Activated CD4-positive, alpha-beta T cell treated with anti-CD3 and anti-CD28 coated beads, Interleukin-2, amount 10 ng/mL, durations not matched to agents 24 days and 14 days (primary cell): ENCODE data around the gene TPGS2. TPM values are rescaled to one million over a fixed set of nuclear protein-coding genes. Genes with fewer than 3 reads are reported as not detected.
"Not testable (repeated sequence)": the region's sequence is repeated elsewhere in the genome, so short reads cannot be mapped to it uniquely, and the experiment has no call there.

ENCODE experiments used
- DNase-seq: peaks from one replicate; pipeline ENCODE4 v3.0.0; 2022
- H3K27ac Mint-ChIP-seq: one replicate; pipeline ENCODE4 v1.8.0; 2022; ENCODE audit warnings: mild to moderate bottlenecking, mixed read lengths
- H3K27me3 Mint-ChIP-seq: one replicate; pipeline ENCODE4 v1.8.0; 2022; ENCODE audit warnings: mixed read lengths
- H3K36me3 Mint-ChIP-seq: one replicate; pipeline ENCODE4 v1.8.0; 2022; ENCODE audit warnings: low read depth, mild to moderate bottlenecking, mixed read lengths
- H3K4me1 Mint-ChIP-seq: one replicate; pipeline ENCODE4 v1.8.0; 2021; ENCODE audit warnings: mixed read lengths
- H3K4me3 Mint-ChIP-seq: one replicate; pipeline ENCODE4 v1.8.0; 2022; ENCODE audit warnings: mild to moderate bottlenecking, moderate library complexity, mixed read lengths
- H3K9me3 Mint-ChIP-seq: one replicate; pipeline ENCODE4 v1.8.0; 2021; ENCODE audit warnings: mixed read lengths
- intact Hi-C: fragments of 100-400 bp; cut with micrococcal nuclease; formaldehyde crosslinking; loops from one replicate; pipeline ENCODE4 v1.15.1; 2023
- total RNA-seq: library from RNA; stranded (reverse); gene quantifications from 2 replicates; pipeline ENCODE4 v1.2.3, GENCODE V29; 2022

Gene TPGS2
- total RNA-seq, 1 donor from 2014 or later: 76.9 TPM

DNA sequence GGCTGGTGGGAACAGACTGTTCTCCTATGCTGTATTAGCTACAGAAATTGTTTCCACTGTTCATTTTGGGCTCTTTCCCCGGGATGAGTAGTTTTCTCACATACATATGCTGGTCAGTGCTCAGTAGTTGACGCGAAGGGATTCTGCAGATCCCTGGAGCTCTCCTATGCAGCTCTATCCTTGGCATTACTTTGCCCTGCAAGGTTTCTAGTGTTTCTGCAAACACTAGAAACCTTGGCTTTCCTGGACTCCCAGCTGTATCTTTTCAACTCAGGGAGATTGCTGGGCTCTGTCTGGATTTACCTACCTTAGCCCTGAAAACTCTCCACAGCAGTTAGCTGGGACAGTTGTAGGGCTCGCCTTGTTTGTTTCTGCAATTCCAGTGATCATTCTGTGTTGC is 11.0 kb upstream of the TPGS2 start:
- intact Hi-C loops: no loop called here
- Mint-ChIP-seq H3K4me3 (no peak overlapping the region), H3K4me1 (peaks cover 2% of the 10 kb centered on the region), H3K27ac (no peak overlapping the region), H3K36me3 (peaks cover 26% of the 10 kb centered on the region), H3K27me3 (no peaks in the 10 kb centered on the region), H3K9me3 (peaks cover 10% of the 10 kb centered on the region)
- no peak for DNase-seq

DNA sequence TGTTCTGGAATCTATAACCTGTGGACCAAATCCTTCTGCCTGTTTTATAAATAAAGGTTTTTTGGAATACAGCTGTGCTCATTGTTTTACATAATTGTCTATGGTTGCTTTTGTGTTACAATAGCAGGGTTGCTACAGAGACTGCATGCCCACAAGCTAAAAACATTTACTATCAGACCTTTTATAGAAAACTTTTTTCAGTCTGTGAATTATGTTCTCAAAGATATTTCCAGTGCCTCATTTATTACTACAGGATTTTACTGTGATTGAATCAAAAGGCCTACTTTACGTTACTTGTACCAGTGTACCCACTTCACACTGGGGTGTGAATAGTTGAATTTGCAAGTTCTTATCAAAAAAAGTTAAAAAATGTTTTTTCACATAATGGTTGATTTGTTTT is 7.1 kb upstream of the TPGS2 start:
- Mint-ChIP-seq H3K4me1 (peaks cover 8% of the 10 kb centered on the region), H3K27me3 (no peaks in the 10 kb centered on the region), H3K4me3 (no peak overlapping the region), H3K27ac (no peak overlapping the region), H3K36me3 (peaks cover 24% of the 10 kb centered on the region), H3K9me3 (peaks cover 10% of the 10 kb centered on the region)
- intact Hi-C loops: no loop called here
- DNase-seq: no peak

DNA sequence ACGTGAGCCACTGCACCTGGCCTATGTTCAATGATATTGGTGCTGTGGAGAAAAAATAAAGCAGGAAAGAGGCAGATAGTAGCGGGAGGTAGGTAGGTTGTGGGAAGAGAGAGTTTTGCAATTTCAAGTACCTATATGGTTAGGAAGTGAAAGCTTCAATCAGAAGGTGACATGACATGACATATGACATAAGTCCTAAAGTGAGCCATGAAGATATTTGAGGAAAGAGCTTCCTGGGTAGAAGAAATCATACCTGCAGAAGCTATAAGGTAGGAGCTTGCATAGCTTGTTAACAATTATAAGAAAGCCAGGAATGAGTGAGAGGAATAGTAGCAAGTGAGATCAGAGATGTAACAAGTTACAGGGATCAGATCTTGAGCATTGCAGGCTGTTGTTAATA is 4.3 kb upstream of the TPGS2 start:
- Mint-ChIP-seq H3K4me1 (peaks cover 23% of the 10 kb centered on the region), H3K27ac (no peak overlapping the region), H3K9me3 (no peaks in the 10 kb centered on the region), H3K27me3 (no peaks in the 10 kb centered on the region), H3K4me3 (no peak overlapping the region), H3K36me3 (peaks cover 8% of the 10 kb centered on the region)
- no peak for DNase-seq
- intact Hi-C loops: no loop called here

GRCh38 chr18:36831139-36831538 is 2.3 kb upstream of the TPGS2 start:
- DNase-seq: no peak
- H3K27ac Mint-ChIP-seq: no peak overlapping the region
- H3K9me3 Mint-ChIP-seq: no peaks in the 10 kb centered on the region
- H3K27me3 Mint-ChIP-seq: no peaks in the 10 kb centered on the region
- intact Hi-C loops: no loop called here
- H3K4me3 Mint-ChIP-seq: no peak overlapping the region
- H3K4me1 Mint-ChIP-seq: peaks cover 37% of the 10 kb centered on the region
- H3K36me3 Mint-ChIP-seq: peaks cover 12% of the 10 kb centered on the region

DNA sequence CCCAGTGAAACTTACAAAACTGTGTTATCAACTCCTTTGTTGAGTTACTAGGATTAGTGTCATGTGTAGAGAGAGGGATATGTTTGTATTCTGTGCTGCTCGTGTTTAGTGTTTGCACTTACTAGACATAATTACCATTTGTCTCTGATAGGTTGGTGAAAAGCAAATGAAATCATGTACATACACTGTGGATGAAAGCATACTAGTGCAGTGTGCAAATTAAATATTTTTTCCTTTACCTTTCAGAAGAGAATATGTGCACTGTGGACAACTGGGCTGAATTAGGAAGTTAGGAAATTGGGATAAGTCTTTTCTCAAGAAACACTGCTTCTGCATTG is 1.3 kb upstream of the TPGS2 start:
- H3K27me3 Mint-ChIP-seq: no peaks in the 10 kb centered on the region
- H3K36me3 Mint-ChIP-seq: peaks cover 8% of the 10 kb centered on the region
- H3K4me1 Mint-ChIP-seq: peaks cover 37% of the 10 kb centered on the region
- no peak for DNase-seq
- intact Hi-C loops: no loop called here
- H3K27ac Mint-ChIP-seq: peak overlapping the region; percentile 98
- H3K4me3 Mint-ChIP-seq: peak overlapping the region; percentile 83
- H3K9me3 Mint-ChIP-seq: no peaks in the 10 kb centered on the region

- peaks cover 38% of the 10 kb centered on the region for H3K4me1 Mint-ChIP-seq
- intact Hi-C loops: loop anchor here (2.0 to 10.0 kb wide), 3 partner anchors 65 to 1965 kb away; no protein-coding TSS in a partner anchor
- no peaks in the 10 kb centered on the region for H3K9me3 Mint-ChIP-seq
- peak; percentile 66 for DNase-seq
- peak overlapping the region; percentile 83 for H3K4me3 Mint-ChIP-seq
- no peaks in the 10 kb centered on the region for H3K27me3 Mint-ChIP-seq
- H3K27ac Mint-ChIP-seq: peak overlapping the region; percentile 98
- H3K36me3 Mint-ChIP-seq: peaks cover 9% of the 10 kb centered on the region
Measured at GRCh38 chr18:36829362-36830157, 758 bp upstream of the TPGS2 start.

DNA sequence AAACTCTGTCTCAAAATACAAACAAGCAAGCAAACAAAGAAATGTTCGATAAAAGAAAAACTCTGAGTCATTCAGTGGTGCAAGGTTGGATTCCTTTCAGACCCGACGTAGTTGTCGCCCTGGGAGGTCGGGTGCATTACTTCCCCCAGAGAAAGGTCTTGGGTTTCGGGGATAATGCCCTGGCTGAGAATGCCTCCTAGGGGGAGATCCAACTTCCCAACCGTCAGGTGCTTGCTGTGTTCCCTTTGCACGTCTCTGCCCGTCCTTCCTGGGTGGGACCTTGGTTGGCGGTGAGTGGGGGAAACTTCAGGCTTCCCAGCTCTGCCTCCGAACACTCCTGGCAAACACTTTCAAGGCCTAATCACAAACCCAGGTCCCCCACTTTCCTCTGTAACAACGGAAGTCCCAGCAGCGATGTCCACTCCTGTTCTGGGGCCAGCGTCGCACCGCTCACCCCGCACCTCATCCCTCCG is 609 bp downstream of the TPGS2 start:
- H3K27me3 Mint-ChIP-seq: no peaks in the 10 kb centered on the region
- no peaks in the 10 kb centered on the region for H3K9me3 Mint-ChIP-seq
- peaks cover 44% of the 10 kb centered on the region for H3K4me1 Mint-ChIP-seq
- peak overlapping the region; percentile 98 for H3K27ac Mint-ChIP-seq
- no peak for DNase-seq
- intact Hi-C loops: loop anchor here (1.0 to 10.0 kb wide), 5 partner anchors 67 to 1963 kb away; partner anchors contain the start of genes ELP2, RPRD1A and SLC39A6
- H3K4me3 Mint-ChIP-seq: peak overlapping the region; percentile 83
- peaks cover 18% of the 10 kb centered on the region for H3K36me3 Mint-ChIP-seq

- peaks cover 41% of the 10 kb centered on the region for H3K4me1 Mint-ChIP-seq
- no peaks in the 10 kb centered on the region for H3K27me3 Mint-ChIP-seq
- peaks cover 21% of the 10 kb centered on the region for H3K36me3 Mint-ChIP-seq
- no peak for DNase-seq
- H3K9me3 Mint-ChIP-seq: no peaks in the 10 kb centered on the region
- H3K4me3 Mint-ChIP-seq: no peak overlapping the region
- intact Hi-C loops: loop anchor here (10.0 kb wide), 2 partner anchors 68 to 1962 kb away; no protein-coding TSS in a partner anchor
- no peak overlapping the region for H3K27ac Mint-ChIP-seq
Measured at GRCh38 chr18:36826556-36826955, 2.2 kb downstream of the TPGS2 start.

DNA sequence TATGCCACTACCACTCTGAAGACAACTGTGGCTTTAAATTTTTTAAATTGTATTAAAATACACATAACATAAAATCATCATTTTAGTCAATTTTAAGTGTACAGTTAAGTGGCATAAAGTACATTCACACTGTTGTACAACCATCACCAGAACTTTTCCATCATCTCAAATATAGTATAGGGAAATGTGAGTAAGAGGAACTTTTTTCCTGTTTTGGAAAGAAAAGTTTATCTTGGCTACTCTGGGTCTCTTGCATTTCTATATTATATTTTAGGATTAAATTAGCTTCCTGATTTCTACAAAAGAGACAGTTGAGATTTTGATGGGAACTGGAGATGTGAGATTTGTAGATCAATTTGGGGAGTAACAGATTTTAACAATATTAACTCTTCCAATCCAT is 3.3 kb downstream of the TPGS2 start:
- H3K9me3 Mint-ChIP-seq: no peaks in the 10 kb centered on the region
- intact Hi-C loops: loop anchor here (10.0 kb wide), 2 partner anchors 69 to 1961 kb away; no protein-coding TSS in a partner anchor
- no peak for DNase-seq
- H3K4me3 Mint-ChIP-seq: no peak overlapping the region
- H3K4me1 Mint-ChIP-seq: peaks cover 33% of the 10 kb centered on the region
- no peak overlapping the region for H3K27ac Mint-ChIP-seq
- H3K27me3 Mint-ChIP-seq: no peaks in the 10 kb centered on the region
- peaks cover 23% of the 10 kb centered on the region for H3K36me3 Mint-ChIP-seq

GRCh38 chr18:36821681-36822080 is 7.1 kb downstream of the TPGS2 start:
- Mint-ChIP-seq H3K4me1 (peaks cover 18% of the 10 kb centered on the region), H3K36me3 (peaks cover 38% of the 10 kb centered on the region), H3K9me3 (no peaks in the 10 kb centered on the region), H3K4me3 (no peak overlapping the region), H3K27ac (no peak overlapping the region), H3K27me3 (no peaks in the 10 kb centered on the region)
- peak; percentile 49 for DNase-seq
- intact Hi-C loops: loop anchor here (10.0 kb wide), 2 partner anchors 73 to 1957 kb away; no protein-coding TSS in a partner anchor

DNA sequence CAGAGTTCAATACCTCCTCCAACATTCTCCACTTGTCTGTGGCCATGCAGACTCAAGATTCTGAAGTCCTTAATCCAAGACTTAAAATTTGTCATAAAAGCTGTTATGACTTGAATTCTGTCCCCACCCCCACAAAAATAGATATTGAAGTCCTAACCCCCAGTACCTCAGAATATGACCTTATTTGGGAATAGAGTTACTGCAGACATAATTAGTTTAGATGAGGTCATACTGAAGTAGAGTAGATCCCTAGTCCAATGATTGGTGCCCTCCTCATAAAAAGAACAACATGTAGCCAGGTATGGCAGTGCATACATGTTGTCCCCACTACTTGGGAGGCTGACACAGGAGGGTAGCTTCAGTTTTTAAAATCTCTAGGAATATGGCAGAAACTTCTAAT is 9.2 kb downstream of the TPGS2 start:
- peaks cover 40% of the 10 kb centered on the region for H3K36me3 Mint-ChIP-seq
- DNase-seq: no peak
- no peaks in the 10 kb centered on the region for H3K9me3 Mint-ChIP-seq
- no peaks in the 10 kb centered on the region for H3K27me3 Mint-ChIP-seq
- H3K4me3 Mint-ChIP-seq: no peak overlapping the region
- H3K4me1 Mint-ChIP-seq: peaks cover 13% of the 10 kb centered on the region
- intact Hi-C loops: loop anchor here (10.0 kb wide), 2 partner anchors 75 to 1955 kb away; no protein-coding TSS in a partner anchor
- no peak overlapping the region for H3K27ac Mint-ChIP-seq

DNA sequence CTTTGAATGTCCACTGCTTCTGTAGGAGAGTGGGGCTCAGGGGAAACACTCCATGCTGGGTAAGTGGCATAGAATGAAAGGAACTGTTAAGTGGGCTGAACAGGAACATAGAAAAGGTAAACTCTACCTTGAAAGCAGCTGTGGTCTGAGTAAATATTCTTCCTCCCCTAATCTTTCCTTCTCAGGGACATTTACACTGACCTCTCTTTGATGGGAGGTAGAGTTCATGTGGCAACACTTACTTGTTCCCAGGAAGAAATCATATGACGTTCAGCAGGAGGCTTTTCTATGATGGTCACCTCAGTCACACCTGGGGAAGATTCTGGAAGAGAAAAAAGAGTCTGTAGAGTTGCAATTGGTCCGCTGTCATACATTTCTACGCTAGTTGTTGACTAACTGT is 10.2 kb downstream of the TPGS2 start:
- no peak for DNase-seq
- H3K27ac Mint-ChIP-seq: no peak overlapping the region
- no peak overlapping the region for H3K4me3 Mint-ChIP-seq
- peaks cover 7% of the 10 kb centered on the region for H3K4me1 Mint-ChIP-seq
- no peaks in the 10 kb centered on the region for H3K9me3 Mint-ChIP-seq
- H3K36me3 Mint-ChIP-seq: peaks cover 35% of the 10 kb centered on the region
- no peaks in the 10 kb centered on the region for H3K27me3 Mint-ChIP-seq
- intact Hi-C loops: no loop called here

DNA sequence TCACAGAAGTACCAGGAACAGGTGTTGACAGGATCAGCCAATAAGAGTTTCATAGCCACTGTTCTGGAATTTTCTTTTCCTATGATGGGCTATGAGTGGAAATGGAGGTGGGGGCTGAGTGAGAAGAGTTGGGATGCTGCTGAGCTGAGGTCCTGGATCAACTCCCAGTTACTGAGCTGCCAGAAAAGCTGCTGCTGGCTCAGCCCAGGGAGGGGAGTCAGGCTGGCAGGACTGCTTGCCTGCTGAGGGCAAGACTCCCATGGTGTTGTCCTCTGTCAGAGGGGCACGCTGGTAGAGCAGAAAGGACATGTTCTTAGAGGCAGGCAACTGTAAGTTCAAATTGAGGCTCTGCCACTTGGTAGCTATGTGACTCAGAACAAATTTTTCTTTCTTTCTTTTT is 11.8 kb downstream of the TPGS2 start:
- Mint-ChIP-seq H3K27ac (no peak overlapping the region), H3K4me3 (no peak overlapping the region), H3K27me3 (no peaks in the 10 kb centered on the region), H3K4me1 (peaks cover 10% of the 10 kb centered on the region), H3K9me3 (no peaks in the 10 kb centered on the region), H3K36me3 (peaks cover 39% of the 10 kb centered on the region)
- intact Hi-C loops: no loop called here
- DNase-seq: no peak

GRCh38 chr18:36816096-36816495 is 12.7 kb downstream of the TPGS2 start:
- intact Hi-C loops, H3K9me3 Mint-ChIP-seq, H3K27me3 Mint-ChIP-seq, H3K27ac Mint-ChIP-seq, DNase-seq, H3K4me3 Mint-ChIP-seq: not testable (repeated sequence)
- Mint-ChIP-seq H3K36me3 (peaks cover 34% of the 10 kb centered on the region), H3K4me1 (peaks cover 10% of the 10 kb centered on the region)
